HG02588 (cell line): ENCODE measurements around the gene TMEM123.

Source experiments
- ATAC-seq: cut with Tn5 transposase; IDR thresholded peaks from one replicate; pipeline ENCODE4 v1.9.1; 2021; ENCODE audit warnings: mild to moderate bottlenecking, moderate library complexity; ENCODE audit not compliant: unreplicated experiment

The TMEM123 gene

DNA sequence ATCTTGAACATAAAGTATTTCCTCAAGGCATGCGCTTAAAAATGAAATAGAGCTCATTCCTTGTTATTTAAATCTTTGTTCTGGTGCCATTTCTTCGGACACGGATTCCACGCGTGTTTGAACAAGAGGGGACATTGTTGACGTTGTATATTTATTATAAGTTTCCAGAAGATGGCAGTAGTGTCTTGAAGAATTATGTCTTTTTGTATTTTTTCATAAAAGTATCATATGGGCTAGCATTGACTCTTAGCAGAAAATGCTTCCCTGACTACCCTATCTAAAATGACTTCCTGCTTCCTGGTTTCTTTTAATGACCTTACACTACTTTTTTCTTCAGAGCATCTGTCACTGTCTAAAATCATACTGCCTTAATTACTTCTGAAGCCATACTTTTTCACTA lies 85.2 kb downstream of the TMEM123 start:
- ATAC-seq: no peak

DNA sequence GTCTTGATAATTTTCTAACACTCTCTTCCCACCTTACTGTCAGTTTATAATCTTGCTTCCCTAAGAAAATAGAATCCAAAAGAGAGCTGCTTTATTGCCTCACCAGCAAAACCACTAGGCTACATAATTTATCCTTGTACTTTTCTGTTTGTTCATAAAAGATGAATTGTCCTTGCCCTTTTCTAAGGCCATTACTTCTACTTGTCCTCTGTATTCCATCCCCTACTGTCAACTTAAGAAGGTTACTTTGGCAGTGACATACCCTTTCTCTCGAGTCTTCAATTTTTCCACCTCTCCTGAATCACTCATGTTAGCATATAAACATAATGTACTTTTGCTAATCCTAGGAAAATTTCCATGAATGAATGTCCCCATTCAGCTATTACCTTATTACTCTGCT lies 87.6 kb downstream of the TMEM123 start:
- no peak for ATAC-seq

DNA sequence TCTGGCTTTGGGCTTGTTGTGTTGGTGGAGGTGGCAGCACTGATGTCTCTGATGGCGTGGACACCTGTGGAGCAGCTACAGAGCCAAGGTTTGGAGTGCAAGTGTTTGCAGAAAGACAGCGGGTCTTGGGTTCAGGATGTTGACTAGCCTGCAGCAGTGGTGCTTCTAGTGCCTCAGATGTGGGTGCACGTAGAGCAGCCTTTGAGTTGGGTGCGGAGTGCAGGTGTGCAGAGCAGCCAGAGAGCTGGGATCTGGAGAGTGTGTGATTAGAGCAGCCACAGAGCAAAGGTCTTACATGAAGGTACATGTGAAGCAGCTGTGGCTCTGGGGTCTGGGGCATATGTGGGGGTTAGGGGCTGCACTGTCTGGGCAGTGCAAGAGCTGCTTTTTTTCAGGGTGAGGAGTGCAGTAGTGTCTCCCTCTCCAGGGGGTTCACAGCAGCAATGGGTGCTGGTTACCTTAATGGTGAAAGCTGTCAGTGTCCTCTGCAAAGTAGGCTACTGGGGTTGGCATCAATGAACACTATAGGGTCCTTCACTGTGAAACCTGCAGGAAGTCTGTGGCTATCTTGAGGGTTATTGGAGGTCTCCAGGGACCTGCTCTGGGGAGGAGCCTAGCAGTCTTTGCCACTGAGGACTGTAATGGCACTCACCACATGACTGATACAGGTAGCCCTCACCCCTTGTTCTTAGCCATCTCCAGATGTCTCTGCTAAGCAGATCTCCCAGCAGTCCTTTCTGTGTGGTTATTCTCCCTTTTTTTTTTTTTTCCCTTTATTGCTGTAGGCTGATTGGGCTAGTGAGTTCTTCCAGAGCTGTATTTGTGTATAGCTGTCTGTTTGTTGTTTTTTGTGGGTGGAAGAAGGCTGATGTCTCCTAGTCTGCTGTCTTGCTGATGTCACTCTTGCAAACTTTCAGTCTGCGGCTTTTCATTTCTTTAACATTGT lies 91.2 kb downstream of the TMEM123 start:
- ATAC-seq: peak; percentile 76

DNA sequence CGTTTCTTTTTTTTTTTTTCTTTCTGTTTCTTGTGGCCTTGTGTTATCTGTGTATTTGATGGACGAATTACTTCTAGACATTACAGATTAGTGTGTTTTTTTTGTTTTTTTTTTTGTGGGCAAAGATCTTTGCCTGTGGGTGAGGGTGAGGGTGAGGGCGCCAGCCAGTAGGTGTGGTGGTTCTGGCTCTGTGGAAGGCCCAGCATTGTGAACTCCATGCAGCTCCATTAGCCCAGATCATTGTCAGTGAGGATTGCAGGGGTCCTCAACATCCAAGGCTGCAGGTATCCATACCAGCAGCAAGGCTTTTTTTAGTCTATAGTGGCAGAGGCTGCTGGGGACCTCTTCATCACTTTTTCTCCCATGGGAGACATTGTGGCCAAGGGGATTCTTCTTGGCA lies 91.9 kb downstream of the TMEM123 start:
- no peak for ATAC-seq

DNA sequence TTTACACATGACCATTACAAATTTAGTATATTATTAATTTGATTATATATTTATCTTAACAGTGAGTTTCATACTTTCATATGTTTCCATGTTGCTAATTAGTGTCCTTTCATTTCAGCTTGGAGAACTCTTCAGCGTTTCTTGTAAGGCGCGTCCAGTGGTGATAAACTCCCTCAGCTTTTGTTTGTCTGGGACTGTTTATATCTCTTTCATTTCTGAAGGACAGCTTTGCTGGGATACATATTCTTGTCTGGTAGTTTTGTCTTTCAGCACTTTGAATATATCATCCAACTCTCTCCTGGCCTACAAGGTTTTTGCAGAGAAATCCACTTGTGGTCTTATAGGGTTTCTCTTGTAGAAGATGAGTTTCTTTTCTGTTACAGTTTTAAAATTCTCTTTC lies 93.2 kb downstream of the TMEM123 start:
- no peak for ATAC-seq

DNA sequence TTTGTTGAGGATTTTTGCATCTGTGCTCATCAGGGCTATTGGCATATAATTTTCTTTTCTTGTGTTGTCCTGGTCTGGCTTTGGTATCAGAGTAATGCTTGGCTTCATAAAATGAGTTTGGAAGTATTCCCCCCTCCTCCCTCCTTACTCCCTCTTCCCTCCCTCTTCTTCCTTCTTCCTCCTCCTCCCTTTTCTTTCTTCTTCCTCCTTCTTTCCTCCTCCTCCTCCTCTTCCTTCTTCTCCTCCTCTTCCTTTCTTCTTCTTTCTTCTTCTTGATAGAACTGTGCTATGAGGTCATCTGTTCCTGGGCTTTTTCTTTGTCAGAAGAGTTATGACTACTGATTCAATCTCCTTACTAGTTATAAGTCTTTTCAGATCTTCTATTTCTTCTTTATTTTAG lies 95.4 kb downstream of the TMEM123 start:
- no peak for ATAC-seq

DNA sequence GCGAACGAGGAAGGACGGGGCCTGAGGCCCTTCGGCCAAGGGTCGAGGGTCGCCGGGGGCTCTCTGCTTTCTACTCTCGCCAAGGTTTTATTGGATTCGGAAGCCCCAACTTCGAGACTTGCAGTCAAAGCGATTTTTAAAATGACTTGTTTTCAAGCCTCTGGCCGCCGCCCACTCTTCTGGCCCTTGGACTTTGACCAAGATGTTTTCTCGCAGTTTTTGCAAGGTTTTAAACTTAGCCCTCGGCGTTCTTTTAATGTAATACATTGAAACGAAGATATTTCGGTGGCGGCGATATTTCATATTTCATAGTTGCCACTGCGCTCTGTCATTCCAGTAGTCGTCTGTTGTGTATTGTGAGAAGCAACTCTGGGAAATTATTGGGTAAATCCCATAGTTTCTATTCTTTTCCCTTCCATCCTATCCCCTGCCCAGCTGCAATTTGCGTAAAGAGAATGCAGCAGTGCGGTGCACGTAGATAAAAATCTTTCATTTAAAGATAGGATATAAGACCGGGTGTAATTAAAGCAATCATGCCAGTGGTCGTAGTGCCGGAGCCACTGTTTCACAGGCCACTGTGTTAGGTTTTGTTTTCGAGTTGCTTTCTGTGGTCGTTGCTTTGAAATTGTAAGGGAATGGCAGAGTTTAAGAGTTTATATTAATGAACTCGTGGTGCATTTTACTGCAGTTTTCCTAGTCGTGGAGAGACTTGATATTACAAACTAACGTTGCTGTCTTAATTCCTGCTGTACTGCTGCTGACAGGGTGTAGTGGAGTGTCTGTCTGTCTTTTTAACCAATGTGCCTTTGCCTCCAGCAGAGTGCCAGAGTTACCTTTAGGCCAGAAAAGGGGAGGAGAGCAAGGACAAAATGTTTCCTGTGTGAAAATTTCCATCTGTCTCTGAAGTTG lies 104.8 kb downstream of the TMEM123 start:
- ATAC-seq: peak; percentile 11

DNA sequence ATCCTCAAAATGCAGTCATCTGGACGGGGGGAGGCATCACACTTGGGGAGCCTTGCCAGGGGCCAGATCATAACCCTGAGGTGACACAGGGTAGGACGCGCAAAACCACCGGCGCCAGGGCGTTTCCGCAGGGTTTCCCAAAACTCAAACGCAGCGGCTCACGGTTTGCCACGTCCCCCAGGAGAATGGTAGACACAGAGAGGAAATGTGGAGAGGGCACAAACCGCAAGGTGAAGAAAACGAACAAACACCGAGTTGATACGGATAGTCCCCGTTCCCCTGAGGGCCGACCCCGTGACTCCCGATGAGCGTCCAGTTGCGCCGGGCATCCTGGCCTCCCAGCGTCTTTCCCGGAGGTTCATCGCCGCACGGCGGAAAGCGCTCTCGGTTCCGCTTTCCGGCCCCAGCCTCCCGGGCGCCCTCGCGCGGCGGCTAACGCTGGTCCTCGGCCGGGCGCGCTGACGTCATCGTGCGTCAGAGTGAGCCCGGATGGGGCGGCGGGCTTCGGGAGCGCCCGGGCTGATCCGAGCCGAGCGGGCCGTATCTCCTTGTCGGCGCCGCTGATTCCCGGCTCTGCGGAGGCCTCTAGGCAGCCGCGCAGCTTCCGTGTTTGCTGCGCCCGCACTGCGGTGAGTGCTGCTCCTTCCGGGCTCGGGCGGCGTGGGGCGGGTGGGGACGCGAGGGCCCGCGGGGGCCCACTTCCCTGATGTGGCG lies 105.7 kb downstream of the TMEM123 start, which contains the start of gene BIRC2:
Gene BIRC2, plus strand, starts transcription at position 467 of the 714 bp plus-strand sequence. CDS start 2,641 bp downstream, outside the sequence.
- ATAC-seq: peak; percentile 86

DNA sequence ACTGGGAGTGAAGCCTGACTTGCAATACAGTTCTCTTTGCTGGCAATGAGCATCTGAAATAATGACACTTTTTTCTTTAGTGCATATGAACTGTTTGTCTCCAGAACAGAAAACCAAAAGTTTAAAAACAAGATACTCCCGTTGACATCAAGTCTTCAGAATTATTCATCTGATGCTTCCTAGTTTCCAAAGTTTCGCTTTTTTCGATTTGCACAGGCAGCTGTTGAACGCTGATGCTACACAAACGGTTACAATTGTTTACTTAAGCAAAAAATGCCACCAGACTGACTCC lies 106.2 kb downstream of the TMEM123 start:
- no peak for ATAC-seq
